CD4-positive, alpha-beta T cell treated with Interleukin-15 for 4 hours (primary cell): Measurements from ENCODE around the gene SOSTDC1.
"Not testable (repeated sequence)": the region's sequence is repeated elsewhere in the genome, so short reads cannot be mapped to it uniquely, and the experiment has no call there.

Source experiments
- DNase-seq: peaks from one replicate; pipeline ENCODE4 v3.0.0-alpha.2; 2020; ENCODE audit warnings: low spot score

Gene SOSTDC1

GRCh38 chr7:16462431-16462889, 3.1 kb downstream of the SOSTDC1 start:
- DNase-seq, result no peak

GRCh38 chr7:16460789-16461493, 4.6 kb downstream of the SOSTDC1 start:
- no peak for DNase-seq

- DNase-seq, result not testable (repeated sequence)
Observed at GRCh38 chr7:16456303-16456702, 9.2 kb downstream of the SOSTDC1 start.

- no peak for DNase-seq
Observed at GRCh38 chr7:16455591-16455990, 9.9 kb downstream of the SOSTDC1 start.

GRCh38 chr7:16450366-16450765, 15.2 kb downstream of the SOSTDC1 start:
- DNase-seq, result no peak

- no peak for DNase-seq
Observed at GRCh38 chr7:16447876-16448275, 17.7 kb downstream of the SOSTDC1 start.

- DNase-seq, result no peak
Observed at GRCh38 chr7:16446508-16446907, 19.0 kb downstream of the SOSTDC1 start.

GRCh38 chr7:16443871-16444270, 21.7 kb downstream of the SOSTDC1 start:
- DNase-seq, result not testable (repeated sequence)

GRCh38 chr7:16438988-16439387, 26.6 kb downstream of the SOSTDC1 start:
- no peak for DNase-seq

- no peak for DNase-seq
Observed at GRCh38 chr7:16436306-16436705, 29.2 kb downstream of the SOSTDC1 start.

GRCh38 chr7:16433568-16434122, 31.9 kb downstream of the SOSTDC1 start:
- DNase-seq, result no peak

- no peak for DNase-seq
Observed at GRCh38 chr7:16432425-16432731, 33.2 kb downstream of the SOSTDC1 start.

- DNase-seq, result peak; percentile 45
Observed at GRCh38 chr7:16431646-16432424, 33.7 kb downstream of the SOSTDC1 start.

- DNase-seq, result no peak
Observed at GRCh38 chr7:16430133-16430532, 35.4 kb downstream of the SOSTDC1 start.

GRCh38 chr7:16428672-16429071, 36.9 kb downstream of the SOSTDC1 start:
- no peak for DNase-seq

- no peak for DNase-seq
Observed at GRCh38 chr7:16428182-16428581, 37.4 kb downstream of the SOSTDC1 start.

- no peak for DNase-seq
Observed at GRCh38 chr7:16423761-16424160, 41.8 kb downstream of the SOSTDC1 start.

- no peak for DNase-seq
Observed at GRCh38 chr7:16422917-16423316, 42.6 kb downstream of the SOSTDC1 start.

- no peak for DNase-seq
Observed at GRCh38 chr7:16422103-16422435, 43.5 kb downstream of the SOSTDC1 start.

- DNase-seq, result peak; percentile 25
Observed at GRCh38 chr7:16421333-16422102, 44.0 kb downstream of the SOSTDC1 start, which contains the start of gene CRPPA. TSS of gene CRPPA (minus strand) at chr7:16421538. CDS start at chr7:16421322, 216 bp downstream.

- DNase-seq, result peak; percentile 86
Observed at GRCh38 chr7:16420649-16421332, 44.7 kb downstream of the SOSTDC1 start.

GRCh38 chr7:16420329-16420648, 45.2 kb downstream of the SOSTDC1 start:
- no peak for DNase-seq
